ENCODE data around the gene ADAMTS16.

Gene ADAMTS16

GRCh38 chr5:5306696-5307095 lies 166.6 kb downstream of the ADAMTS16 start:
- FAIRE-seq (no peak), DNase-seq (ENCODE audit: insufficient read length, low spot score) (no peak)
- TF ChIP-seq TAF1 (IDR thresholded peaks at IDR 0.05; ENCODE audit: low read depth, low read length): no peak
- no peak for TF ChIP-seq POLR2A (IDR thresholded peaks at IDR 0.05; ENCODE audit: low read depth, low read length)
- TF ChIP-seq SPI1 (IDR thresholded peaks at IDR 0.05; ENCODE audit: low read depth, low read length): no peak
- TF ChIP-seq POU2F2 (IDR thresholded peaks at IDR 0.05; ENCODE audit: low read depth, low read length): no peak
- no peak for TF ChIP-seq PAX5 (IDR thresholded peaks at IDR 0.05; ENCODE audit: insufficient read depth, low read length, severe bottlenecking)
- TF ChIP-seq POLR2AphosphoS5 (IDR thresholded peaks at IDR 0.05; ENCODE audit: low read depth, low read length): no peak

GRCh38 chr5:5308319-5308718 lies 168.2 kb downstream of the ADAMTS16 start:
- TF ChIP-seq TAF1 (IDR thresholded peaks at IDR 0.05; ENCODE audit: low read depth, low read length) (no peak), POLR2A (IDR thresholded peaks at IDR 0.05; ENCODE audit: low read depth, low read length) (no peak), PAX5 (IDR thresholded peaks at IDR 0.05; ENCODE audit: insufficient read depth, low read length, severe bottlenecking) (no peak), POU2F2 (IDR thresholded peaks at IDR 0.05; ENCODE audit: low read depth, low read length) (no peak), SPI1 (IDR thresholded peaks at IDR 0.05; ENCODE audit: low read depth, low read length) (no peak), POLR2AphosphoS5 (IDR thresholded peaks at IDR 0.05; ENCODE audit: low read depth, low read length) (no peak)
- FAIRE-seq (no peak), DNase-seq (ENCODE audit: insufficient read length, low spot score) (no peak)

- TF ChIP-seq SPI1 (IDR thresholded peaks at IDR 0.05; ENCODE audit: low read depth, low read length) (no peak), PAX5 (IDR thresholded peaks at IDR 0.05; ENCODE audit: insufficient read depth, low read length, severe bottlenecking) (no peak), POU2F2 (IDR thresholded peaks at IDR 0.05; ENCODE audit: low read depth, low read length) (no peak), POLR2AphosphoS5 (IDR thresholded peaks at IDR 0.05; ENCODE audit: low read depth, low read length) (no peak), TAF1 (IDR thresholded peaks at IDR 0.05; ENCODE audit: low read depth, low read length) (no peak), POLR2A (IDR thresholded peaks at IDR 0.05; ENCODE audit: low read depth, low read length) (no peak)
- FAIRE-seq: no peak
- no peak for DNase-seq (ENCODE audit: insufficient read length, low spot score)
Measured at GRCh38 chr5:5309645-5310044, 169.5 kb downstream of the ADAMTS16 start.

- DNase-seq (ENCODE audit: insufficient read length, low spot score): no peak
- TF ChIP-seq PAX5 (IDR thresholded peaks at IDR 0.05; ENCODE audit: insufficient read depth, low read length, severe bottlenecking) (no peak), POU2F2 (IDR thresholded peaks at IDR 0.05; ENCODE audit: low read depth, low read length) (no peak), POLR2AphosphoS5 (IDR thresholded peaks at IDR 0.05; ENCODE audit: low read depth, low read length) (no peak), SPI1 (IDR thresholded peaks at IDR 0.05; ENCODE audit: low read depth, low read length) (no peak), TAF1 (IDR thresholded peaks at IDR 0.05; ENCODE audit: low read depth, low read length) (no peak), POLR2A (IDR thresholded peaks at IDR 0.05; ENCODE audit: low read depth, low read length) (no peak)
- no peak for FAIRE-seq
Measured at GRCh38 chr5:5313101-5313635, 173.0 kb downstream of the ADAMTS16 start.

- no peak for DNase-seq (ENCODE audit: insufficient read length, low spot score)
- no peak for TF ChIP-seq POLR2AphosphoS5 (IDR thresholded peaks at IDR 0.05; ENCODE audit: low read depth, low read length)
- no peak for TF ChIP-seq POU2F2 (IDR thresholded peaks at IDR 0.05; ENCODE audit: low read depth, low read length)
- no peak for TF ChIP-seq SPI1 (IDR thresholded peaks at IDR 0.05; ENCODE audit: low read depth, low read length)
- no peak for TF ChIP-seq TAF1 (IDR thresholded peaks at IDR 0.05; ENCODE audit: low read depth, low read length)
- TF ChIP-seq POLR2A (IDR thresholded peaks at IDR 0.05; ENCODE audit: low read depth, low read length): no peak
- no peak for TF ChIP-seq PAX5 (IDR thresholded peaks at IDR 0.05; ENCODE audit: insufficient read depth, low read length, severe bottlenecking)
- FAIRE-seq: no peak
Measured at GRCh38 chr5:5314166-5314565, 174.0 kb downstream of the ADAMTS16 start.

- TF ChIP-seq POLR2AphosphoS5 (IDR thresholded peaks at IDR 0.05; ENCODE audit: low read depth, low read length): no peak
- no peak for TF ChIP-seq SPI1 (IDR thresholded peaks at IDR 0.05; ENCODE audit: low read depth, low read length)
- TF ChIP-seq PAX5 (IDR thresholded peaks at IDR 0.05; ENCODE audit: insufficient read depth, low read length, severe bottlenecking): no peak
- no peak for TF ChIP-seq TAF1 (IDR thresholded peaks at IDR 0.05; ENCODE audit: low read depth, low read length)
- no peak for TF ChIP-seq POU2F2 (IDR thresholded peaks at IDR 0.05; ENCODE audit: low read depth, low read length)
- TF ChIP-seq POLR2A (IDR thresholded peaks at IDR 0.05; ENCODE audit: low read depth, low read length): no peak
- no peak for DNase-seq (ENCODE audit: insufficient read length, low spot score)
- FAIRE-seq: no peak
Measured at GRCh38 chr5:5314626-5315025, 174.5 kb downstream of the ADAMTS16 start.

- DNase-seq (ENCODE audit: insufficient read length, low spot score): no peak
- no peak for TF ChIP-seq TAF1 (IDR thresholded peaks at IDR 0.05; ENCODE audit: low read depth, low read length)
- no peak for TF ChIP-seq POLR2A (IDR thresholded peaks at IDR 0.05; ENCODE audit: low read depth, low read length)
- no peak for TF ChIP-seq SPI1 (IDR thresholded peaks at IDR 0.05; ENCODE audit: low read depth, low read length)
- TF ChIP-seq POLR2AphosphoS5 (IDR thresholded peaks at IDR 0.05; ENCODE audit: low read depth, low read length): no peak
- no peak for TF ChIP-seq PAX5 (IDR thresholded peaks at IDR 0.05; ENCODE audit: insufficient read depth, low read length, severe bottlenecking)
- no peak for TF ChIP-seq POU2F2 (IDR thresholded peaks at IDR 0.05; ENCODE audit: low read depth, low read length)
- no peak for FAIRE-seq
Measured at GRCh38 chr5:5315068-5315980, 175.2 kb downstream of the ADAMTS16 start.

GRCh38 chr5:5316334-5316733 lies 176.2 kb downstream of the ADAMTS16 start:
- FAIRE-seq: no peak
- DNase-seq (ENCODE audit: insufficient read length, low spot score): no peak
- TF ChIP-seq POLR2A (IDR thresholded peaks at IDR 0.05; ENCODE audit: low read depth, low read length) (no peak), POLR2AphosphoS5 (IDR thresholded peaks at IDR 0.05; ENCODE audit: low read depth, low read length) (no peak), POU2F2 (IDR thresholded peaks at IDR 0.05; ENCODE audit: low read depth, low read length) (no peak), SPI1 (IDR thresholded peaks at IDR 0.05; ENCODE audit: low read depth, low read length) (no peak), TAF1 (IDR thresholded peaks at IDR 0.05; ENCODE audit: low read depth, low read length) (no peak), PAX5 (IDR thresholded peaks at IDR 0.05; ENCODE audit: insufficient read depth, low read length, severe bottlenecking) (no peak)

GRCh38 chr5:5317976-5318375 lies 177.8 kb downstream of the ADAMTS16 start:
- TF ChIP-seq PAX5 (IDR thresholded peaks at IDR 0.05; ENCODE audit: insufficient read depth, low read length, severe bottlenecking) (no peak), SPI1 (IDR thresholded peaks at IDR 0.05; ENCODE audit: low read depth, low read length) (no peak), POLR2AphosphoS5 (IDR thresholded peaks at IDR 0.05; ENCODE audit: low read depth, low read length) (no peak), POLR2A (IDR thresholded peaks at IDR 0.05; ENCODE audit: low read depth, low read length) (no peak), POU2F2 (IDR thresholded peaks at IDR 0.05; ENCODE audit: low read depth, low read length) (no peak), TAF1 (IDR thresholded peaks at IDR 0.05; ENCODE audit: low read depth, low read length) (no peak)
- FAIRE-seq: no peak

More at GRCh38 chr5:5317976-5318375, 177.8 kb downstream of the ADAMTS16 start:
- no peak for DNase-seq (ENCODE audit: insufficient read length, low spot score)
